HEK293 (cell line): ENCODE data around the gene LAMA5.

Experiments used
- KLF17 ChIP-seq: fragments of 450-650 bp; formaldehyde crosslinking; IDR thresholded peaks from 2 replicates; pipeline ENCODE4 v1.5.1; 2016; ENCODE audit warnings: missing biosample characterization, missing genetic modification characterization
- SP7 ChIP-seq: fragments of 450-650 bp; formaldehyde crosslinking; IDR thresholded peaks from 2 replicates; pipeline ENCODE4 v1.5.1; 2016; ENCODE audit warnings: missing biosample characterization, missing genetic modification characterization
- TSHZ1 ChIP-seq: fragments of 450-650 bp; formaldehyde crosslinking; IDR thresholded peaks from 2 replicates; pipeline ENCODE4 v1.5.1; 2016; ENCODE audit warnings: missing biosample characterization, missing genetic modification characterization, borderline replicate concordance
- YY1 ChIP-seq: fragments of 450-650 bp; formaldehyde crosslinking; IDR thresholded peaks from 2 replicates; pipeline ENCODE4 v1.5.1; 2018; ENCODE audit warnings: missing biosample characterization, missing genetic modification characterization
- ZBTB21 ChIP-seq: fragments of 450-650 bp; formaldehyde crosslinking; IDR thresholded peaks from 2 replicates; pipeline ENCODE4 v1.5.1; 2017; ENCODE audit warnings: missing biosample characterization, missing genetic modification characterization
- ZFP69B ChIP-seq: fragments of 450-650 bp; formaldehyde crosslinking; IDR thresholded peaks from 2 replicates; pipeline ENCODE4 v1.5.1; 2016; ENCODE audit warnings: missing biosample characterization, missing genetic modification characterization
- ZNF140 ChIP-seq: fragments of 450-650 bp; formaldehyde crosslinking; IDR thresholded peaks from 2 replicates; pipeline ENCODE4 v1.5.1; 2016; ENCODE audit warnings: missing biosample characterization, missing genetic modification characterization
- ZNF184 ChIP-seq: fragments of 450-650 bp; IDR thresholded peaks from 2 replicates; pipeline ENCODE4 v1.5.1; 2018; ENCODE audit warnings: missing biosample characterization, mild to moderate bottlenecking, missing genetic modification characterization
- ZNF2 ChIP-seq: fragments of 450-650 bp; formaldehyde crosslinking; IDR thresholded peaks from 2 replicates; pipeline ENCODE4 v1.5.1; 2016; ENCODE audit warnings: missing biosample characterization, missing genetic modification characterization
- ZNF214 ChIP-seq: fragments of 450-650 bp; formaldehyde crosslinking; IDR thresholded peaks from 2 replicates; pipeline ENCODE4 v1.5.1; 2017; ENCODE audit warnings: missing biosample characterization, mild to moderate bottlenecking, missing genetic modification characterization, borderline replicate concordance
- ZNF292 ChIP-seq: fragments of 450-650 bp; formaldehyde crosslinking; IDR thresholded peaks from 2 replicates; pipeline ENCODE4 v1.5.1; 2016; ENCODE audit warnings: low read depth, missing biosample characterization, missing genetic modification characterization, borderline replicate concordance
- ZNF341 ChIP-seq: fragments of 450-650 bp; formaldehyde crosslinking; IDR thresholded peaks from 2 replicates; pipeline ENCODE4; 2016; ENCODE audit warnings: low read depth, missing biosample characterization, missing genetic modification characterization
- ZNF398 ChIP-seq: fragments of 450-650 bp; formaldehyde crosslinking; IDR thresholded peaks from 2 replicates; pipeline ENCODE4 v1.5.1; 2017; ENCODE audit warnings: missing biosample characterization, missing genetic modification characterization
- ZNF416 ChIP-seq: fragments of 450-650 bp; formaldehyde crosslinking; IDR thresholded peaks from 2 replicates; pipeline ENCODE4 v1.5.1; 2016; ENCODE audit warnings: missing biosample characterization, missing genetic modification characterization
- ZNF510 ChIP-seq: fragments of 450-650 bp; formaldehyde crosslinking; IDR thresholded peaks from 2 replicates; pipeline ENCODE4 v1.5.1; 2018; ENCODE audit warnings: mild to moderate bottlenecking, missing genetic modification characterization, missing biosample characterization; ENCODE audit not compliant: insufficient replicate concordance
- ZNF521 ChIP-seq: fragments of 450-650 bp; formaldehyde crosslinking; IDR thresholded peaks from 2 replicates; pipeline ENCODE4 v1.5.1; 2017; ENCODE audit warnings: missing biosample characterization, mild to moderate bottlenecking, missing genetic modification characterization
- ZNF560 ChIP-seq: fragments of 450-650 bp; formaldehyde crosslinking; IDR thresholded peaks from 2 replicates; pipeline ENCODE4 v1.5.1; 2017; ENCODE audit warnings: missing biosample characterization, missing genetic modification characterization, borderline replicate concordance
- ZNF600 ChIP-seq: fragments of 450-650 bp; formaldehyde crosslinking; IDR thresholded peaks from 2 replicates; pipeline ENCODE4 v1.5.1; 2016; ENCODE audit warnings: missing biosample characterization, missing genetic modification characterization
- ZNF639 ChIP-seq: fragments of 450-650 bp; formaldehyde crosslinking; IDR thresholded peaks from 2 replicates; pipeline ENCODE4 v1.5.1; 2016; ENCODE audit warnings: missing biosample characterization, missing genetic modification characterization
- ZNF785 ChIP-seq: fragments of 450-650 bp; formaldehyde crosslinking; IDR thresholded peaks from 2 replicates; pipeline ENCODE4 v1.5.1; 2016; ENCODE audit warnings: missing biosample characterization, missing genetic modification characterization
- ZXDB ChIP-seq: fragments of 450-650 bp; formaldehyde crosslinking; IDR thresholded peaks from 2 replicates; pipeline ENCODE4 v1.5.1; 2016; ENCODE audit warnings: missing biosample characterization, missing genetic modification characterization
- TF ChIP-seq, protein P1 (sequence below): fragments of 450-650 bp; IDR thresholded peaks from 2 replicates; pipeline ENCODE4 v1.5.1; 2018; ENCODE audit warnings: missing biosample characterization, missing genetic modification characterization
- TF ChIP-seq, protein P2 (sequence below): fragments of 450-650 bp; formaldehyde crosslinking; IDR thresholded peaks from 2 replicates; pipeline ENCODE4 v1.5.1; 2016; ENCODE audit warnings: missing biosample characterization, missing genetic modification characterization
- TF ChIP-seq, protein P3 (sequence below): fragments of 450-650 bp; formaldehyde crosslinking; IDR thresholded peaks from 2 replicates; pipeline ENCODE4 v1.5.1; 2016; ENCODE audit warnings: missing biosample characterization, missing genetic modification characterization
- TF ChIP-seq, protein P4 (sequence below): fragments of 450-650 bp; formaldehyde crosslinking; IDR thresholded peaks from 2 replicates; pipeline ENCODE4 v1.5.1; 2017; ENCODE audit warnings: missing biosample characterization, mild to moderate bottlenecking, missing genetic modification characterization, moderate library complexity

The LAMA5 gene

DNA sequence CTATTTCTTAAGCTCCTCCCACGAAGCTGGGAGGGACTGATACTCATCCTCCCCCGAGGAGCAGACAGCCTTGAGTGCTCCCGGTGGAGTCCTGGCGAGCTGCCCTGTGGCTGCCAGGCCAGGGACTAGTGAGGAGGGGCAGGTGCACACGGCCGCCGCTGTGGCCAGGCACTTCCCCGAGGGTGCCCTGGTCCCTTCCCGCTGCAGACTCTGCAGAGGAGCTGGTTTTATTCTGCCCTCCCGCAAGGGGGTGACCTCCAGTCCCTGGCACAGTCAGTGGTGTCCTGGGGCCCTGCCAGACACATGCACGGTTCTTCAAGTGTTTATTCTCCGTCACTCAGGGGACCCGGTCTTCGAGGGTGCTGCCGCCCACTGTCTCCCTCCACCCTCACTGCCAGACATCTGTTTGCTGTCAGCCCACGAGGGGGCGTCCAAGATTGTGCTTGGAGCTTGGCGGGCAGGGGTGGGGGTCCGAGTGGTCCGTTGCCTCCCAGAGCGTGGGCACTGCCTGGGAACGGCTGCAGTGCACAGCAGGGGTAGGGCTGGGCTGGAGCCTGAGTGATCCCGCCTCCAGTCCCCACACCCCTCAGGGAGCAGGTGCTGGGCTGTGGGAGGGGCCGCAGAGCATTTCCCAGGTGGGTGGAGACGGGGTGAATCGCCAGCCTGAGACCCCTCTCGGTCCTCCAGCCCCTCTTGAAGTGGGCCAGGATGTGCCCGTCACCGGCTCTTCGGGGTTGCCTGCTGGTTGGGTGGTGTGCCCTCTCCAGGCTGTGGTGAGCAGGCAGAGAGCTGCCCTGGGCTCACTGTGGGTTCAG, 43.0 kb upstream of the LAMA5 start (continued):
- TF ChIP-seq, protein P1, sequence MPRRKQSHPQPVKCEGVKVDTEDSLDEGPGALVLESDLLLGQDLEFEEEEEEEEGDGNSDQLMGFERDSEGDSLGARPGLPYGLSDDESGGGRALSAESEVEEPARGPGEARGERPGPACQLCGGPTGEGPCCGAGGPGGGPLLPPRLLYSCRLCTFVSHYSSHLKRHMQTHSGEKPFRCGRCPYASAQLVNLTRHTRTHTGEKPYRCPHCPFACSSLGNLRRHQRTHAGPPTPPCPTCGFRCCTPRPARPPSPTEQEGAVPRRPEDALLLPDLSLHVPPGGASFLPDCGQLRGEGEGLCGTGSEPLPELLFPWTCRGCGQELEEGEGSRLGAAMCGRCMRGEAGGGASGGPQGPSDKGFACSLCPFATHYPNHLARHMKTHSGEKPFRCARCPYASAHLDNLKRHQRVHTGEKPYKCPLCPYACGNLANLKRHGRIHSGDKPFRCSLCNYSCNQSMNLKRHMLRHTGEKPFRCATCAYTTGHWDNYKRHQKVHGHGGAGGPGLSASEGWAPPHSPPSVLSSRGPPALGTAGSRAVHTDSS, result no peak
- TF ChIP-seq ZNF560 (no peak), TSHZ1 (tag by site-specific recombination) (no peak), YY1 (tag by site-specific recombination) (no peak), ZNF510 (tag by site-specific recombination) (no peak), ZNF398 (tag by site-specific recombination) (peak; percentile 26; the same call in 1 of the 2 replicates), ZNF214 (tag by site-specific recombination) (no peak), ZNF416 (tag by site-specific recombination) (no peak), SP7 (tag by site-specific recombination) (peak; percentile 58), ZXDB (tag by site-specific recombination) (peak; percentile 21; the same call in 1 of the 2 replicates), KLF17 (peak; percentile 84; the same call in 1 of the 2 replicates), ZNF341 (tag by site-specific recombination) (peak; percentile 91), ZNF600 (tag by site-specific recombination) (peak; percentile 58), ZBTB21 (tag by site-specific recombination) (0 out of 2 replicates have a peak, but pooled peaks have one; percentile 13), ZNF521 (tag by site-specific recombination) (no peak), ZNF184 (no peak), ZNF2 (tag by site-specific recombination) (no peak), ZFP69B (tag by site-specific recombination) (0 out of 2 replicates have a peak, but pooled peaks have one; percentile 16), ZNF140 (tag by site-specific recombination) (no peak), ZNF785 (no peak), ZNF639 (tag by site-specific recombination) (no peak), ZNF292 (no peak)
- TF ChIP-seq, protein P2, sequence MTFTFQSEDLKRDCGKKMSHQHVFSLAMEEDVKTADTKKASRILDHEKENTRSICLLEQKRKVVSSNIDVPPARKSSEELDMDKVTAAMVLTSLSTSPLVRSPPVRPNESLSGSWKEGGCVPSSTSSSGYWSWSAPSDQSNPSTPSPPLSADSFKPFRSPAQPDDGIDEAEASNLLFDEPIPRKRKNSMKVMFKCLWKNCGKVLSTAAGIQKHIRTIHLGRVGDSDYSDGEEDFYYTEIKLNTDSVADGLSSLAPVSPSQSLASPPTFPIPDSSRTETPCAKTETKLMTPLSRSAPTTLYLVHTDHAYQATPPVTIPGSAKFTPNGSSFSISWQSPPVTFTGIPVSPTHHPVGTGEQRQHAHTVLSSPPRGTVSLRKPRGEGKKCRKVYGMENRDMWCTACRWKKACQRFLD, result no peak
- TF ChIP-seq, protein P3, sequence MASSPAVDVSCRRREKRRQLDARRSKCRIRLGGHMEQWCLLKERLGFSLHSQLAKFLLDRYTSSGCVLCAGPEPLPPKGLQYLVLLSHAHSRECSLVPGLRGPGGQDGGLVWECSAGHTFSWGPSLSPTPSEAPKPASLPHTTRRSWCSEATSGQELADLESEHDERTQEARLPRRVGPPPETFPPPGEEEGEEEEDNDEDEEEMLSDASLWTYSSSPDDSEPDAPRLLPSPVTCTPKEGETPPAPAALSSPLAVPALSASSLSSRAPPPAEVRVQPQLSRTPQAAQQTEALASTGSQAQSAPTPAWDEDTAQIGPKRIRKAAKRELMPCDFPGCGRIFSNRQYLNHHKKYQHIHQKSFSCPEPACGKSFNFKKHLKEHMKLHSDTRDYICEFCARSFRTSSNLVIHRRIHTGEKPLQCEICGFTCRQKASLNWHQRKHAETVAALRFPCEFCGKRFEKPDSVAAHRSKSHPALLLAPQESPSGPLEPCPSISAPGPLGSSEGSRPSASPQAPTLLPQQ (tag by site-specific recombination), result peak; percentile 61
- TF ChIP-seq, protein P4, sequence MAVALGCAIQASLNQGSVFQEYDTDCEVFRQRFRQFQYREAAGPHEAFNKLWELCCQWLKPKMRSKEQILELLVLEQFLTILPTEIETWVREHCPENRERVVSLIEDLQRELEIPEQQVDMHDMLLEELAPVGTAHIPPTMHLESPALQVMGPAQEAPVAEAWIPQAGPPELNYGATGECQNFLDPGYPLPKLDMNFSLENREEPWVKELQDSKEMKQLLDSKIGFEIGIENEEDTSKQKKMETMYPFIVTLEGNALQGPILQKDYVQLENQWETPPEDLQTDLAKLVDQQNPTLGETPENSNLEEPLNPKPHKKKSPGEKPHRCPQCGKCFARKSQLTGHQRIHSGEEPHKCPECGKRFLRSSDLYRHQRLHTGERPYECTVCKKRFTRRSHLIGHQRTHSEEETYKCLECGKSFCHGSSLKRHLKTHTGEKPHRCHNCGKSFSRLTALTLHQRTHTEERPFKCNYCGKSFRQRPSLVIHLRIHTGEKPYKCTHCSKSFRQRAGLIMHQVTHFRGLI (tag by site-specific recombination), result 0 out of 2 replicates have a peak, but pooled peaks have one; percentile 11
